Measurements from ENCODE around the gene ASB8.
"Not testable (repeated sequence)": the region's sequence is repeated elsewhere in the genome, so short reads cannot be mapped to it uniquely, and the experiment has no call there.

Gene ASB8

GRCh38 chr12:48121522-48121921 lies 35.8 kb downstream of the ASB8 start:
- DNase-seq (ENCODE audit: low spot score): no peak
- H3K27ac ChIP-seq: no peak overlapping the region
- ChIA-PET POLR2A (ENCODE audit: low non-redundant PET) (no interaction called here), CTCF (no interaction called here)
- no peak for TF ChIP-seq CTCF (conservative IDR thresholded peaks at IDR 0.05; ENCODE audit: low read depth)

- CTCF ChIA-PET: interaction anchor here (0.6 kb wide), 1 partner anchor 140 kb away, joined by 3 read pairs; no protein-coding TSS in a partner anchor
- no peak for TF ChIP-seq CTCF (conservative IDR thresholded peaks at IDR 0.05; ENCODE audit: low read depth)
- H3K27ac ChIP-seq: peak overlapping the region; percentile 79
- POLR2A ChIA-PET (ENCODE audit: low non-redundant PET): no interaction called here
- peak; percentile 34 for DNase-seq (ENCODE audit: low spot score)
These were observed 37.5 kb downstream of the ASB8 start for GRCh38 chr12:48119834-48120195.

- POLR2A ChIA-PET (ENCODE audit: low non-redundant PET): interaction anchor here (0.6 to 1.0 kb wide), 2 partner anchors 214 to 1505 kb away, joined by 3 read pairs; partner anchors contain the start of gene VDR
- TF ChIP-seq CTCF (conservative IDR thresholded peaks at IDR 0.05; ENCODE audit: low read depth): no peak
- DNase-seq (ENCODE audit: low spot score): peak; percentile 97
- peak within 1 kb of the TSS; percentile 79 for H3K27ac ChIP-seq
- CTCF ChIA-PET: interaction anchor here (0.6 to 1.0 kb wide), 3 partner anchors 40 to 139 kb away, joined by 3 to 7 read pairs (median 3); no protein-coding TSS in a partner anchor
These were observed 38.1 kb downstream of the ASB8 start, which contains the start of gene PFKM for GRCh38 chr12:48119078-48119833. Gene PFKM, plus strand, starts transcription at chr12:48119364. Its CDS starts 3,411 bp downstream, at chr12:48122775.

GRCh38 chr12:48118284-48118871 lies 38.9 kb downstream of the ASB8 start:
- CTCF ChIA-PET: interaction anchor here (0.6 to 1.0 kb wide), 2 partner anchors 39 to 79 kb away, joined by 3 to 7 read pairs; no protein-coding TSS in a partner anchor
- POLR2A ChIA-PET (ENCODE audit: low non-redundant PET): interaction anchor here (1.0 kb wide), 1 partner anchor 213 kb away, joined by 3 read pairs; the partner anchor contains the start of gene VDR
- no peak for TF ChIP-seq CTCF (conservative IDR thresholded peaks at IDR 0.05; ENCODE audit: low read depth)
- H3K27ac ChIP-seq: no peak overlapping the region
- no peak for DNase-seq (ENCODE audit: low spot score)

GRCh38 chr12:48115957-48116356 lies 41.4 kb downstream of the ASB8 start:
- no peak for DNase-seq (ENCODE audit: low spot score)
- TF ChIP-seq CTCF (conservative IDR thresholded peaks at IDR 0.05; ENCODE audit: low read depth): no peak
- no peak overlapping the region for H3K27ac ChIP-seq
- POLR2A ChIA-PET (ENCODE audit: low non-redundant PET): no interaction called here
- CTCF ChIA-PET: no interaction called here

- POLR2A ChIA-PET (ENCODE audit: low non-redundant PET); CTCF ChIA-PET: not testable (repeated sequence)
These were observed 46.0 kb downstream of the ASB8 start for GRCh38 chr12:48111312-48111693.

More at GRCh38 chr12:48111312-48111693, 46.0 kb downstream of the ASB8 start:
- H3K27ac ChIP-seq; DNase-seq (ENCODE audit: low spot score): not testable (repeated sequence)
